Esophagus muscularis mucosa (tissue), 3 donors: ENCODE measurements around the gene LRP1.
A peak's percentile ranks its signal among the peaks of the same experiment; 100 is the strongest.

Experiments used
- CTCF ChIP-seq, 3 experiments: fragments of 200-600 bp in 2 of 3; fragments of 450-650 bp in 1 of 3; sonication (generic) in 2 of 3; IDR thresholded peaks; one replicate each; pipeline ENCODE4 v1.5.1; 2017 to 2019; ENCODE audit warnings: antibody characterized with exemption in 3 of 3, mild to moderate bottlenecking in 2 of 3, moderate library complexity in 1 of 3
- POLR2A ChIP-seq: fragments of 450-650 bp; IDR thresholded peaks from one replicate; pipeline ENCODE4 v1.6.1; 2017; ENCODE audit warnings: antibody characterized with exemption, moderate library complexity, mild to moderate bottlenecking, low read depth
- POLR2AphosphoS5 ChIP-seq, 2 donors: sonication (generic); formaldehyde crosslinking; IDR thresholded peaks; one replicate each; pipeline ENCODE4 v1.6.1; 2017; ENCODE audit warnings: antibody characterized with exemption in 2 of 2

- TF ChIP-seq CTCF (IDR thresholded peaks at IDR 0.05) (peak; percentile 20 to 64 (median 50)), POLR2AphosphoS5 (IDR thresholded peaks at IDR 0.05) (no peak), POLR2A (no peak)
These were observed 114.6 kb downstream of the LRP1 start for GRCh38 chr12:57242691-57243454.
